Measurements from ENCODE around the gene ANTXR1. TPM values are rescaled to one million over a fixed set of nuclear protein-coding genes. Genes with fewer than 3 reads are reported as not detected.

ANTXR1 gene
- total RNA-seq, 6 donors from 2014 or later, result 11.5 to 76.4 (median 31.4) TPM

- Histone ChIP-seq H3K27ac (no peak overlapping the region), H3K36me3 (no peaks in the 10 kb centered on the region), H3K9me3 (no peaks in the 10 kb centered on the region), H3K27me3 (no peaks in the 10 kb centered on the region), H3K4me1 (peaks cover 0 to 16% (median 6%) of the 10 kb centered on the region in 4 donors), H3K4me3 (no peak overlapping the region)
- 88 to 100% methylated on average over 1 of the region's 1 CpG for WGBS, 2 donors
- no peak for ATAC-seq (ENCODE audit: low FRiP score in 2 of 2)
- no peak for DNase-seq
- TF ChIP-seq POLR2A (IDR thresholded peaks at IDR 0.05), result no peak
- TF ChIP-seq POLR2AphosphoS5 (IDR thresholded peaks at IDR 0.05), result no peak
- TF ChIP-seq EP300 (IDR thresholded peaks at IDR 0.05), result no peak
- no peak for TF ChIP-seq CTCF (IDR thresholded peaks at IDR 0.05)
Observed at GRCh38 chr2:69065735-69066336, 52.9 kb downstream of the ANTXR1 start.

GRCh38 chr2:69067026-69067630 lies 54.1 kb downstream of the ANTXR1 start:
- DNase-seq (no peak), ATAC-seq (ENCODE audit: low FRiP score in 2 of 2) (peak in 1 of 2 donors; percentile 14)
- no peaks in the 10 kb centered on the region for H3K9me3 ChIP-seq
- WGBS, 2 donors, result 84 to 95% methylated on average over 2 of the region's 2 CpGs
- H3K27me3 ChIP-seq, result no peaks in the 10 kb centered on the region
- H3K4me1 ChIP-seq, result peaks cover 0 to 5% (median 2%) of the 10 kb centered on the region in 4 donors
- no peak overlapping the region for H3K4me3 ChIP-seq
- peak overlapping the region in 1 of 4 donors; percentile 63 for H3K27ac ChIP-seq
- TF ChIP-seq EP300 (IDR thresholded peaks at IDR 0.05), result no peak
- TF ChIP-seq POLR2A (IDR thresholded peaks at IDR 0.05), result no peak
- no peak for TF ChIP-seq CTCF (IDR thresholded peaks at IDR 0.05)
- no peak for TF ChIP-seq POLR2AphosphoS5 (IDR thresholded peaks at IDR 0.05)
- no peaks in the 10 kb centered on the region for H3K36me3 ChIP-seq

GRCh38 chr2:69067866-69068265 lies 54.9 kb downstream of the ANTXR1 start:
- Histone ChIP-seq H3K9me3 (no peaks in the 10 kb centered on the region), H3K4me1 (no peaks in the 10 kb centered on the region), H3K36me3 (no peaks in the 10 kb centered on the region), H3K27me3 (no peaks in the 10 kb centered on the region), H3K4me3 (no peak overlapping the region), H3K27ac (peak overlapping the region in 1 of 4 donors; percentile 63)
- no peak for TF ChIP-seq EP300 (IDR thresholded peaks at IDR 0.05)
- TF ChIP-seq POLR2AphosphoS5 (IDR thresholded peaks at IDR 0.05), result no peak
- TF ChIP-seq CTCF (IDR thresholded peaks at IDR 0.05), result no peak
- no peak for TF ChIP-seq POLR2A (IDR thresholded peaks at IDR 0.05)
- ATAC-seq (ENCODE audit: low FRiP score in 2 of 2) (no peak), DNase-seq (no peak)

- ATAC-seq (ENCODE audit: low FRiP score in 2 of 2), result no peak
- no peaks in the 10 kb centered on the region for H3K27me3 ChIP-seq
- H3K4me3 ChIP-seq, result no peak overlapping the region
- no peak overlapping the region for H3K27ac ChIP-seq
- no peaks in the 10 kb centered on the region for H3K4me1 ChIP-seq
- DNase-seq, result no peak
- no peaks in the 10 kb centered on the region for H3K9me3 ChIP-seq
- WGBS, 2 donors, result 72 to 82% methylated on average over 3 of the region's 3 CpGs
- no peak for TF ChIP-seq CTCF (IDR thresholded peaks at IDR 0.05)
- TF ChIP-seq EP300 (IDR thresholded peaks at IDR 0.05), result no peak
- TF ChIP-seq POLR2A (IDR thresholded peaks at IDR 0.05), result no peak
- no peak for TF ChIP-seq POLR2AphosphoS5 (IDR thresholded peaks at IDR 0.05)
- no peaks in the 10 kb centered on the region for H3K36me3 ChIP-seq
Observed at GRCh38 chr2:69070969-69071368, 58.0 kb downstream of the ANTXR1 start.
